ENCODE data around the gene SDR42E1.

- no peak for TF ChIP-seq CTCF (IDR thresholded peaks at IDR 0.05)
- TF ChIP-seq EZH2 (IDR thresholded peaks at IDR 0.05): no peak
Measured at GRCh38 chr16:82047787-82048186, 36.5 kb upstream of the SDR42E1 start.
